NOMO-1 treated with DMSO at 0.1 percent for 48 hours (cell line): ENCODE measurements around the gene LRRC49.
"Not testable (repeated sequence)": the region's sequence is repeated elsewhere in the genome, so short reads cannot be mapped to it uniquely, and the experiment has no call there.

Experiments
- DNase-seq: peaks from one replicate; lab custom pipeline; 2025; ENCODE audit not compliant: unreplicated experiment; lab: John Stamatoyannopoulos, UW

The LRRC49 gene

DNA sequence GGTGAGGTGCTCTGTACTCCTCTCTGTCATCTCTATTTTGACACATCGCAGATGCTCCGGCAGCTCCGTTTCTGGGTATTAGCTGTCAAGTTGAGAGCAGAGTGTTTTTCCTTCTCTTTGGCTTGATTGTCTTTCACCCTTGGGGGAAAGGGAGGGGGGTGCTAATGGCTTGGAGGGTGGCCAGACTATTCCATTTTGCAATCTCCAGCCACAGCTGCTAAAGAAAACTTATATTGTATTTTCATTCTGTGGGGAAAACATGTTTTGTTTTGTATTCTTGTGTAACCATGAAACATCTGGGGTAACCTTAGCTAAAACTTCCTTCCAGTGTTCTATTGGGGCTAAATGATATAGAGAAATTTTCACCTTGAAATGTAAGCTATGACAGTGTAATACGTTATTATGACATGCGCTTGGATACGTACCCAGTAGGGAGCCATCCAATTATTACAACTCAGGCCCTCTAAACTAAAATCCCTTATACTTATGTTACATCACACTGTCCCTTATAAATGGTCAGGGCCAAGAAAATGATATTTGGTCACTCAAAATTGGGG is 24.6 kb upstream of the LRRC49 start:
- DNase-seq = no peak

DNA sequence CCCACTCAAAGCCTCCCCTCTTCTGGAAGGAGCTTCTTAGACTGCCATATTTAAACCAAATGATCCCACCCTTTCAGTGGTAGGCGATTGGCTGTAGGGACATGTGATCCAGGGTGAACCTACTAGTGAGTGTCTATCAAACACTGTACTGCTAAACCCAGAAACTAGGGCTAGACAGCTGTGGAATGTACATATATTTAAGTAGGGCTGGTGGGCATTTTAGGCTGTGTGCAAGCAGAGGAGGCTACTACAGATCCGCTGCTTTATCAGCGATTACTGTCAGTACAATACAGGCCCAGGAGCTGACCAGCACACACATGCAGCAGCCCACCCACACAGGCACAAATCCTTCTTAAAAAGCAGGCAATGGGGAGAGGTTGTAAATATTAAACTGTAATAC is 23.3 kb upstream of the LRRC49 start:
- no peak for DNase-seq

DNA sequence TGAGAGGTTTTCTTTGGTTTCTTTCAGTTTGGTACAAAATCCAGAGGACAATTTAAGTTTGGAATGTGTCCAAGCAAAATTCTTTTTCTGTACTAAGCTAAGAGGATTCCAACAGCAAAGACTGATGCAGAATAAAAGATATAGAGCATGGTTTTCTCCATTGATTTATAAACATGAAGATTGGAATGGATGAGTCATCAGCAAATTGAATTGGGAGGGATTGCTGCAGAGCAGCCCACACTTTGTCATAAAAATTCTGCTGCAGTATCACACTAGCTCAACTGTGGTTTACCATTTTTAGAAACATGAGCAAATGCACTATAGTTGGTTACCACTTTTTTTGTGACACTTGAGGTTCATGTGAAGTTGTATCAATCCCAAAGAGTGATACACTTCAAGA is 22.6 kb upstream of the LRRC49 start:
- DNase-seq = peak; percentile 35

DNA sequence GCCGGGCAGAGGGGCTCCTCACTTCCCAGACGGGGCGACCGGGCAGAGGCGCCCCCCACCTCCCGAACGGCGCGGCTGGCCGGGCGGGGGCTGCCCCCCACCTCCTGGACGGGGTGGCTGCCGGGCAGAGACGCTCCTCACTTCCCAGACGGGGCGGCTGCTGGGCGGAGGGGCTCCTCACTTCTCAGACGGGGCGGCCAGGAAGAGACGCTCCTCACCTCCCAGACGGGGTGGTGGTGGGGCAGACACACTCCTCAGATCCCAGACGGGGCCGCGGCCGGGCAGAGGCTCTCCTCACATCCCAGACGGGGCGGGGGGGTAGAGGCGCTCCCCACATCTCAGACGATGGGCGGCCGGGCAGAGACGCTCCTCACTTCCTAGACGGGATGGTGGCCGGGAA is 21.1 kb upstream of the LRRC49 start:
- not testable (repeated sequence) for DNase-seq

DNA sequence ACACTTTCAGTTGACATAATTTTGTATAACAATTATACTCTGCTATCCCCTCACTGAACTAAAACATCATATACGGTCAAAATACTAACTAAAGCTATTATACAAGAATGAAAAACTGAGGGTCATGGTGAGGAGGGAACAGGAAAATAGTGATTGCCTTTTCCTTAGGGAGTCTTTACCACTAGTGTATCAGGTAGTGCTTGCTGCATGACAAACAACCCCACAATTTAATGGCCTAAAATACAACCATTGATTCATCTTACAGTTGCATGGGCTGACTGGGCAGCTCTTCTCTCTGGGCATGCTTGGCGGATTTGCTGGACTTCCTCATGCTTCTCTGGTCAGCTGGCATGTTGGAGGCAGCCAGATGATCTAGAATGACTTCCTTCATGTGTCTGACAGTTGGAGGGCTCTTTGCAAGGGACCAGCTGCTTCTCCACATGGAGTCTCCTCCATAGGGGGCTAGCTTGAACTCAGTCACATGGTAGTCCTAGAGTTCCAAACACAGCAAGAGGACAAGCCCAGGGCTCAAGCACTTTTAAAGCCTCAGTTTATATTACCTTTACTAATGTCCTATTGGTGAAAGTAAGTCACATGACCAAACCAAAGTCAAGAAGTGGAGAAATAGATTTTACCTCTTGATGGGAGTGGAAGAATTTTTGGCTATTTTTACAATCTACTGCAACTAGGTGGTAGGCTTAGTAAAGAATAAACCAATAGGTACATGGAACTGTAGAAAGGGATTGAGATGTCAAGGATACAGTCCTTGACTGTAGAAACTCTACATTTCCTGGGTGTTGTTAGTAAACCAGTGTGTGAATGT is 19.2 kb upstream of the LRRC49 start:
- no peak for DNase-seq

DNA sequence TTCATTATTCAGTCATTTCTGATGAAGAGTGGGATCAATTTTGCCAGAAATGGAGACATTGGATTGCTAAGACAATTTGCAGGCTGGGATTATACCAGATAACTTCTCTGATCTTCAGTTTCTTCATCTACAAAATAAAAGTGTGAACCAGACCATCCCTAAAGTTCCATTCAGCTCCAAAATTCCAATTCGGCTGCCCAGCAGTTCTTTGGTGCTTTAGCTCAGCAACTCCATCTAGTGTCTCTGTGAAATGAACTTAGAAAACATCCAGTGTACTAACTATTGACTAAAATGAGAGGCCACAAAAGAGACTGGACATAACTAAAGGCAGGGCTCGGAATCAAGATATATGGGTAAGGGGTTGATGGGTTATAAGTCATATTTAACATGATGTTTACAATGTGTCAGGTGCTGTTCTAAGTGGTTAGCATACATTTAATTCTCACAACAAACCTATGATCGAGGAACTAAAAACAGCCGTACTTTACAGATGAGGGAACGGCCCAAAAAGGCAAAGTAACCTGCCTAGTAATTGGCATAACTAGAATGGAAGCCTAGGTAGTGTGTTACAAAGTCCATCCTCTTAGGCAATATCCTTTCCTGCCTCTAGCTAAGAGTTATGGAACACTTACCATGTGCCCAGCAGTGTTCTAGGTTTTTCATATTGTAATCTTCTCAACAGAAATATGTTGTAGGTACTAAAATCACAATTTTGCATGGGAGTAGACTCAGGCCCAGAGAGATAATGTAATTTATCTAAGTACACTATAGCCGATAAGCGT is 17.4 kb upstream of the LRRC49 start:
- no peak for DNase-seq

DNA sequence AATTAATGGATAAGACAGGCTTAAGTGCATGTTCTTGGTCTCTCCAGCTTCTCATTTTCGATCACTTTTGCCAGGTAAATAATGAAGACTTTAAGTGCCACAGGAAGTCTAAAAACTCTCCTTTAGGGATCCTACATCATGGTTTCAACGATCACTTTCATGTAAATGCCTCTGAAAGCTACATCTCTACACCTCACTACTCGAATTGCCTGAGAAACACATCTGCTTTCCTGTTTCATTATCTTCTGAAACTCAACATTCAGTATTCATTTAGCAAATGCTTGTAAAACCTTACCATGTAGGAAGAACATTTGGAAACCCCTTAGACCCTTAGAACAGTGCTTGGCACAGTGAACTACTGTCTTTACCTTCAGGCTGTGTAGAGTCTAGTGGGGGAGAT is 16.6 kb upstream of the LRRC49 start:
- no peak for DNase-seq

DNA sequence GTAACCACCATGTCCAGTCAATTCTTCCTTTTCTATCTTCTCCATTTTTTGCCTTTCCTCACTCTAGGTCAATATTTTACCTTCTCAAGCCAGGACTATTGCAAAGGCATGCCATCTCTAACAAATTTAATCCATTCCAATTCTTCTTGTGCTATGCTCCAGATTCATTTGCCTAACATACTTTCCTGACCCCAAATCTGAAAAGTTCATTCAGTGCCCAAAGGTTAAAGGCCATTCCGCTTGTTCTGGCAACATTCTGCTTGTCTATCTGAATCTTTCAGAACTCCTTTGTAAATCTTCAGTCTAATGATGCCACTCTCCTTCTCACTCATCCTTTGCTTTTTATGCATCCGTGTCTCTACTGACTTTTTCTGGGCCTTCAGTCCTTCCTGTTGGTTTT is 15.9 kb upstream of the LRRC49 start:
- no peak for DNase-seq

DNA sequence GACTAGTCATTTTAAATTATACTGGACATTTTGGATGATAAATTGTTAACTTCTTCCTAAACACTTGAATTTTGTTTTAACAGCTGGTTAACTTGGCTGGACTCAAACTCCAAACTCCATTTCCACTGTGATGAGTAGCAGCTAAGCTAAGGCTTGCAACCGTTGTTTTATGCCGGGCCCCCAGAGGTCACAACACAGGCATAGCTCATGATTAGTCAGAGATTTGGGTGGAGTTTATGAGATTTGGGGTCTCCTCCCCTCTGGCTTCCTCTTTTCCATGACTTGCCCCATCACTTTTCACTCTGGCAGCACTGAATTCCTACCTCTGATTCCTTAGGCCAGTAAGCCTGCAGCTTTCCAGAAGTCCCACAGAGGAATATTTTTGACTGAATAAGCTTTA is 13.2 kb upstream of the LRRC49 start:
- DNase-seq = no peak

DNA sequence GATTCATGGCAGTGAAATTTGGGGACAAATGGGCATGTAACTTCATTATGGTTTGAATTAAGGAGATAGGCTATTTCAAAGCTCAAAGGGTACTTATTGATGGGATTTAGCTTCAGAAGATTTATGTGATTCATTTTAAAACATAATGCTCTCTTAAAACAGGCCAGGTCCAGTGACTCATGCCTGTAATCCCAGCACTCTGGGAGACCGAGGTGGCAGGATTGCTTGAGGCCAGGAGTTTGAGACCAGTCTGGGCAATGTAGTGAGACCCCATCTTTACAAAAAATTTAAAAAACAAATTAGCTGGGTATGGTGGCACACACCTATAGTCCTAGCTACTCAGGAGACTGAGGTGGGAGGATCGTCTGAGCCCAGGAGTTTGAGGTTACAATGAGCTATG is 11.8 kb upstream of the LRRC49 start:
- DNase-seq = no peak

DNA sequence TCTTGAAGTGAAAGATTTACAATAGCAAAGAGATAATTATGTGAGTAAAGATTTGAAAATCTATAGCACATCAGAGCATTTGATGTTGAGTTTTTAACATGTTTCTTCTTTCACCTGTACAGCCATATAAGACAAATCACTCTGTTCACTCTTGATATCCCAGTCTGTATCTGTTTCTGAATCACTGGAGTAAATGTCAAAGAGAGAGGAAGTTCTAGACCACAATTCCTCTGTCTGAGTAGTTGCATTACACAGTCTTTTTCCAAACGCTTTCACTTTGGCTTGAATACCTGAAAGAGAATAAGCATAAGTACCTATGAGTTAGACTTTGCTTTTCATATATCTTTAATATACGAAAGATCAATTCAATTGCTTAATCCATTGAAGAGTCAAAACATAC is 10.3 kb upstream of the LRRC49 start:
- no peak for DNase-seq

DNA sequence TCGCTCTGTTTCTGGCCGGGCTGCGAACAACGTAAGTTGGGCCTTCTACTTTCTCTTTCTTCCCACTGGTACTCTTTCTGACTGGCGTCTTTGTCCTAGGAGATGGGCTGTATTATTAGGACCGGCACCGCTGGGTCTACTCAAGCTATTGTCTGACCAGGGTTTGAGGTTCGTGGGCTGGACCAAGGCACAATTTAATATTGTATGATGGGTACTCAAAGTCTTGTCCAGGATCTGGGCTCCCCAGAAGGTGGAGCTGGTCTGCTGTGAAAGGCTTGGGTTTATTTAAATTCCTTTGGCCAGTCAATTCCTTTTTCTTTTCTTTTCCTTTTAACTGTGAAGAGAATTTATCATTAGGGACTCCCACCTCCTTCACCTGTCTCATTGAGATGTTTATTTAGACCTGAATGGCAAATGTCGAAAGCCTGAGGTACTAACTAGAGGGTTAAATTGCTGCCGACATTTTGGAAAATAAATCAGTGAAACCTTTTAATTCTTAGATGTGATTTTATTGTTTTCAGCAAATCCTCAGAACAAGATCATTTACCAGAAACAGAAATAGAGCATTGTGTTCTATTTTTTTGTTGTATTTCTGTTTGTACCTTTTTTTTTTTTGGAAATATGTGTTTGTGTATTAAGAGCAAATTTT is 410 bp downstream of the LRRC49 start:
- DNase-seq = no peak

DNA sequence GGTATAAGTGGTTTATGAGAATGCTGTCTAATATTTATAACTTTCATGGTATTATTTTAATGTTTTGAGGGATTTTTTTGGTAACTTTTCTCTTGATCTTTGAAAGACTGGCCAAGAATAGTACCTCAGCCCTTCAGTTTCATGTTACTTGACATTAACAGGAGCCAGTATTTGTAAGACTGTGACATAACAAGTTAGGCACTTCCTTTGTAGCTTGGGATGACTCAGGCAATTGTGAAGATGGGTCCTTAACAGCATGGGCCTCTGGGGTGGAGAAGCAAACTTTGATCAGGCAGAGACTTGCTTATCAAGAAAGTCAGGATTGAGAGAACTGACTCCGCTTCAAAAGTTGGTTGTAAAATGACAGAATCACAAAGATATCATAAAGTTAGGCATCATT is 9.5 kb downstream of the LRRC49 start:
- DNase-seq = peak; percentile 22

DNA sequence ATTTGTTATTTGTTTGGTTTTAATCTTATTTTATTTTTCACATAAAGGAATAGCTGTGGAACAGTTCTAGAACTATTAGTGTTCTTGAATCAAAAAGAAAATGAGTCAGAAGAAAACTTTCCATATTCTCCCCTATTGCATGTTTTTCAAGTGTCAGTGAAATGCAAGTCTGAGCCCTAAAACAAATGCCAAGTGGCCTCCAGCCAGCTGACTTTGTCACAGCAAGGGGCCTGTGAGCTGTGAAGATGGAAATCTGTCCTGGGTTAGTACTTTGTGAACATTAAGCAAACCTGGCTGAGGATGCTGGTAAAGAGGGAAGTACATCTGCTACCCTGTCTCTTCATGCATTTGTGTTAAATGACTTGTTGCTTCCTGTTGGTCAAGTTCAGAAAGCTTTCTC is 14.2 kb downstream of the LRRC49 start:
- DNase-seq = no peak

DNA sequence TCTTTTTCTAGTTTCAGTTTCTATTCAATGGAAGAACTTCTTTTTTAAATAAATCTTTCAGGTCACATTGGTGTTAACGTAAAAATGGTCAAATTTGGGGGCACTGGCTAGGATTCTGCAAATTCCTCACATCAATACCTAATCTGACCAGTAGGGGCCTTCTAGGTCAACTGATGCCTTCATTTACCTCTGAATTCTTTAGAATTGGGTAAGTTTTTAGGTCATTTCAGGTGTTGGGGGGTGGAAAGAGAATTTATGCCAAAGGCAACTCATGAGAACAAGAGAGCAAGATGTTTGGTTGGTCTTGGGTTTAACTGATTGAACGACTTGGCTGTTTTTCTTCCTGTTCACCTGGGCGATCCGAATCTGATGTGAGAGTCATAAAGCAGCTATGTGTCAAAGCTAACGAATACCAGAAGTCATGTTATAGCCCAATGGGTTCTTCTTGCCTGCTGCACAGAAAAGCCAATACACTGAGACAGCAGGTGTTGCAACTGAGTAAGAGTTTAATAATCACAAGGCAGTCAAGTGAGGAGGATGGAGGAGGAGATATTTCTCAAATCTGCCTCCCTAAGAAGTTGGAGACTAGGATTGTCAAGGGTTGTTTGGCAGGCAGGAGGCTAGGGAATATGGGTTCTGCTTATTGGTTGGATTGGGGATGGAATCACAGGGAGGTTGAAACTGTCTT is 15.3 kb downstream of the LRRC49 start:
- no peak for DNase-seq

DNA sequence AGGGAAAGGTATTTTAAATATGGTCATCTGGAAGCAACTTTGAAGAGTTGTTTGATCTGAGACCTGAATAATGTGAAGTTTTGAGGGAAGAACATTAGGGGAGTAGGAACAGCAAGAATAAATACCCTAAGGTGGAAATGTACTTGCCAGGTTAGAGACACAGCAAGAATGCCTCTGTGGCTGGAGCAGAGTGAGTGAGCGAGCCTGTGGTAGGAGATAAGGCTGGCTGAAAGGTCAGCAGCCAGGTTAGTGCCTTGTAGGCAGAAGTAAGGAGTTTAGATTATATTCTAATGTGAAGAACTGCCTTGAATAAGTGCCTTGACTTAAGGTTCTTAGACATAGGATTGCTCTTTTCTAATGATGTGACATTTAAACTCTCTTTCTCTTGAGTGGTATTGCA is 18.3 kb downstream of the LRRC49 start:
- DNase-seq = no peak

DNA sequence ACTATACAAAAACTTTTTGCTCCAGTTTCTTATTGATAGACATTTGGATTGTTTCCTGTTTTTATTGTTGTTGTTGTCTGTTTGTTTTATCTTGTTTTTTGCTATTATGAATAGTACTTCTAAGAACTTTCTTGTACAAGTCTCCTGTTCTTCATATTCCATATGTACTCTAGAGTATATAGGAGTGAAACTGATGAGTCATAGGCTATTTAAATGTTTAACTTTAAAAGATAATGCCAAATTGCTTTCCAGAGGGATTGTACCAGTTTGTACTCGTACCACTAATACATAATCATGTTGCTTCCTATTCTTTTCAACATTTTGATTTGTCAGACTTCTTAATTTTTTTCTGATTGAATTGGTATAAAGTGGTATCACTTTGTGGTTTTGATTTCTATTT is 19.6 kb downstream of the LRRC49 start:
- DNase-seq = no peak

DNA sequence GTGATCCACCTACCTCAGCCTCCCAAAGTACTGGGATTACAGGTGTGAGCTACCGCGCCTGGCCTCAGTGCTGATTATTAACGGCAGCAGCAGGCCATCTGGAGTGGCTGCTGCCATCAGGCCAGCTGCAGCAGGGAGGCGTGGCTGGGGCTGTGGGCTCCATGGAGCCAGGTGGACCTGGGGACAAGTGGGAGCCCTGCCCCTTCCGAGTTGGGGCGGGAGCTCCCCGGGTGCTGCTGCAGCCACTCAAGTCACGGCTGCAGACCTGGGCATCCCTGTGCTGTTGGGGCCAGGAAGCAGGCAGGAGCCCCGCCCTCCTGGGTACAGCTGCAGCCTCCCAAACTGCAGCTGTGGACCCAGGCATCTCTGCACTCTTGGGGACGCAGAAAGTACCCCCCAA is 23.9 kb downstream of the LRRC49 start:
- DNase-seq = no peak

DNA sequence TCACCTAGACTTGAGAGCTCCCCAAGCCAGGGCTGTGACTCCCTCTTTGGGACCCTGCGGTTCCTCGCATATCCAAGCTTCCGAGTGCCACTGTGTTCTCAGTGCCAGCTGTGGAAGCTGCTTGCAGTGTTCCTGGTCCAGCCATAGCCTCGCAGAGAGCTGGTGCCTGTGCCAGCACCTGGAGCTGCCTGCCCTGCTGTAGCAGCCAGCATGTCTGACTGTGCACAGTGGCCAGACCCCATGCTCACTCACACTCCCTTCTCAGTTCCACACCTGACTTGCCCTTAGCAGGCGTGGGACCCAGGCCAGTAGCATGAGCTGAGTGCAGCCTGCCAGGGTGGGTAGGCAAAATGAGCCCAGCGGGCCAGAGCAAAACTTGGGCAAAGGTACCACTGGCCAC is 25.3 kb downstream of the LRRC49 start:
- DNase-seq = no peak

DNA sequence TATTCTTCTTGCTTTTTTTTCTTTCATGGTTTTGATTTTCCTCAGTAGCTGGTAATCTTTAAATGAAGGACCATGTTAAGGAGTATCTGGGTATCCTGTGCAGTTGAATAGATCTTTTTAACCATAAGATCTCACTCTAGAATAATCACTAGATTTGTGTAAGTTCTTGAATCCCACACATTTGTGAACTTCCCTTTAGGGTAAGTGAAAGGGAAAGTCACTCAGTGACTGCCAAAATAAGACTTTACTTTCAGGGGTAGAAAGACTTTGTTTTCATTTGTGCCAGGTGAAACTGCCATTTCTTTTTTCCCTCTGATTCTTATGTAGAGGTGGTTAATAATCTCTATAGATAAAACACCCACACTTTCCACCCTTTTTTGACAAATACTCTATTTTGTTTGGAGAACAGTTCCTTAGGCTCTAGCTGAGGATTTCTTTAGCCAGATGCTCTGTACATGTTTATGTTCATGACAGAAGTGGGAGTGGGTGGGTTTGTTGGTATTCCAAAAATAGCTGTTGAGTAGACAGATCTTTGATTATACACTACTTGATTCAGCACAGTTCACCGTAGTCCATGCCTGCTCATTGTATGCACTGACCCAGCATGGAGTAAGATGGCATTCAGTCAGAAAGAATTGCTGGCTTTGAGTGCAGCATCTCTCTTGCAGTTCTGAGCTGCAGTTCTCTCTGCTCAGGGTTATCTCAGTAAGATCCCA is 28.5 kb downstream of the LRRC49 start:
- no peak for DNase-seq

DNA sequence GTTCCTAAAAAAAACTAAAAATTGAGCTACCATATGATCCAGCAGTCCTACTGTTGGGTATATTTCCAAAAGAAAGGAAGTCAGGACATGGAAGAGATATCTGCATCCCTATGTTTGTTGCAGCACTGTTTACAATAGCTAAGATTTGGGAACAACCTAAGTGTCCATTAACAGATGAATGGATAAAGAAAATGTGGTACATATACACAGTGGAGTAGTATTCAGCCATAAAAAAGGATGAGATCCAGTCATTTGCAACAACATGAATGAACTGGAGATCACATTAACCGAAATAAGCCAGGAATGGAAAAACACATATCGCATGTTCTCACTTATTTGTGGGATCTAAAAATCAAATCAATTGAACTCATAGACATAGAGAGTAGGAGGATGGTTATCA is 29.5 kb downstream of the LRRC49 start:
- no peak for DNase-seq
